H9 (cell line): Measurements from ENCODE around the gene GPR68. TPM values are rescaled to one million over a fixed set of nuclear protein-coding genes. Genes with fewer than 3 reads are reported as not detected.

ENCODE experiments used
- DNase-seq: peaks from one replicate; pipeline ENCODE4 v3.0.0-alpha.2; 2017
- H2AFZ ChIP-seq: one replicate; pipeline ENCODE4 v1.6.1; 2013; ENCODE audit warnings: mild to moderate bottlenecking, low read length, control low read depth, moderate library complexity
- H2AK5ac ChIP-seq: 2 replicates; pipeline ENCODE4 v1.6.1; 2013; ENCODE audit warnings: low read length, control low read depth, mixed read lengths; ENCODE audit not compliant: insufficient read length
- H2BK120ac ChIP-seq: one replicate; pipeline ENCODE4 v1.6.1; 2013; ENCODE audit warnings: low read depth, mild to moderate bottlenecking, low read length, control low read depth, inconsistent platforms; ENCODE audit not compliant: poor library complexity, severe bottlenecking
- H2BK12ac ChIP-seq: 2 replicates; pipeline ENCODE4 v1.6.1; 2013; ENCODE audit warnings: low read length, control low read depth, mixed read lengths, low read depth; ENCODE audit not compliant: insufficient read length
- H2BK15ac ChIP-seq: 2 replicates; pipeline ENCODE4 v1.6.1; 2013; ENCODE audit warnings: low read depth, low read length, control low read depth
- H2BK20ac ChIP-seq: one replicate; pipeline ENCODE4 v1.6.1; 2013; ENCODE audit warnings: low read depth, mild to moderate bottlenecking, low read length, control low read depth, inconsistent platforms; ENCODE audit not compliant: poor library complexity, severe bottlenecking
- H2BK5ac ChIP-seq: 2 replicates; pipeline ENCODE4 v1.6.1; 2013; ENCODE audit warnings: low read length, control low read depth, mixed read lengths; ENCODE audit not compliant: insufficient read length
- H3K14ac ChIP-seq: 2 replicates; pipeline ENCODE4 v1.6.1; 2013; ENCODE audit warnings: low read length, control low read depth; ENCODE audit not compliant: insufficient read depth
- H3K18ac ChIP-seq: 2 replicates; pipeline ENCODE4 v1.6.1; 2013; ENCODE audit warnings: low read depth, mild to moderate bottlenecking, mixed read lengths, low read length, control low read depth; ENCODE audit not compliant: insufficient read length
- H3K23ac ChIP-seq: 2 replicates; pipeline ENCODE4 v1.6.1; 2013; ENCODE audit warnings: low read length, control low read depth, mixed read lengths, low read depth; ENCODE audit not compliant: insufficient read length
- H3K23me2 ChIP-seq: 2 replicates; pipeline ENCODE4 v1.6.1; 2013; ENCODE audit warnings: low read depth, mild to moderate bottlenecking, mixed read lengths, low read length, control low read depth; ENCODE audit not compliant: insufficient read length, poor library complexity, severe bottlenecking
- H3K27ac ChIP-seq: 2 replicates; pipeline ENCODE4 v1.5.1; 2013; ENCODE audit warnings: low read length, control low read depth, mixed read lengths, low read depth; ENCODE audit not compliant: insufficient read length
- H3K27me3 ChIP-seq: 2 replicates; pipeline ENCODE4 v1.6.1; 2013; ENCODE audit warnings: low read length, control low read depth, inconsistent platforms; ENCODE audit not compliant: insufficient read depth
- H3K4ac ChIP-seq: 2 replicates; pipeline ENCODE4 v1.6.1; 2013; ENCODE audit warnings: low read depth, mild to moderate bottlenecking, control low read depth, inconsistent platforms, low read length, moderate library complexity
- H3K4me1 ChIP-seq: 2 replicates; pipeline ENCODE4 v1.6.1; 2013; ENCODE audit warnings: low read length, control low read depth, inconsistent platforms; ENCODE audit not compliant: insufficient read depth
- H3K4me2 ChIP-seq: 2 replicates; pipeline ENCODE4 v1.6.1; 2013; ENCODE audit warnings: low read length, control low read depth, mixed read lengths; ENCODE audit not compliant: insufficient read length, insufficient read depth
- H3K56ac ChIP-seq: 2 replicates; pipeline ENCODE4 v1.6.1; 2013; ENCODE audit warnings: low read depth, mild to moderate bottlenecking, mixed read lengths, low read length, control low read depth; ENCODE audit not compliant: insufficient read length
- H3K79me1 ChIP-seq: 2 replicates; pipeline ENCODE4 v1.6.1; 2013; ENCODE audit warnings: low read depth, mild to moderate bottlenecking, moderate library complexity, low read length, control low read depth, inconsistent platforms; ENCODE audit not compliant: insufficient read depth, poor library complexity, severe bottlenecking
- H3K79me2 ChIP-seq: 2 replicates; pipeline ENCODE4 v1.6.1; 2013; ENCODE audit warnings: low read length, control low read depth, inconsistent platforms; ENCODE audit not compliant: insufficient read depth
- H3K9ac ChIP-seq: 2 replicates; pipeline ENCODE4 v1.6.1; 2013; ENCODE audit warnings: low read length, control low read depth, mixed read lengths; ENCODE audit not compliant: insufficient read length; ENCODE audit errors: extremely low read depth
- H3K9me3 ChIP-seq: one replicate; pipeline ENCODE4 v1.6.1; 2013; ENCODE audit warnings: low read depth, low read length, inconsistent platforms; ENCODE audit not compliant: control insufficient read depth
- H3T11ph ChIP-seq: one replicate; pipeline ENCODE4 v1.6.1; 2013; ENCODE audit warnings: mild to moderate bottlenecking, low read length, control low read depth, inconsistent platforms
- H4K20me1 ChIP-seq: one replicate; pipeline ENCODE4 v1.6.1; 2013; ENCODE audit not compliant: control insufficient read depth, insufficient read length, insufficient read depth
- H4K5ac ChIP-seq: 2 replicates; pipeline ENCODE4 v1.6.1; 2013; ENCODE audit warnings: low read depth, mild to moderate bottlenecking, mixed read lengths, low read length, control low read depth; ENCODE audit not compliant: insufficient read length
- H4K8ac ChIP-seq: replicated peaks from 2 replicates; pipeline ENCODE4 v1.6.1; 2013; ENCODE audit warnings: low read length, control low read depth, mixed read lengths, low read depth; ENCODE audit not compliant: insufficient read length
- H4K91ac ChIP-seq: 2 replicates; pipeline ENCODE4 v1.6.1; 2013; ENCODE audit warnings: low read depth, mild to moderate bottlenecking, moderate library complexity, mixed read lengths, low read length, control low read depth; ENCODE audit not compliant: insufficient read length
- H3K27ac Mint-ChIP-seq, 3 experiments: 2 replicates in 2 of 3; 3 replicates in 1 of 3; pipeline ENCODE4 v1.8.0; 2020 to 2021; ENCODE audit warnings: mixed read lengths in 3 of 3, mild to moderate bottlenecking in 1 of 3, moderate library complexity in 1 of 3
- H3K27me3 Mint-ChIP-seq: 2 replicates; pipeline ENCODE4 v1.8.0; 2021; ENCODE audit warnings: low read depth, mild to moderate bottlenecking, moderate library complexity, mixed read lengths
- H3K36me3 Mint-ChIP-seq, 3 experiments: 2 replicates in 2 of 3; 3 replicates in 1 of 3; pipeline ENCODE4 v1.8.0; 2020 to 2021; ENCODE audit warnings: low read depth in 3 of 3, mixed read lengths in 3 of 3; ENCODE audit not compliant: insufficient read depth in 1 of 3
- H3K4me1 Mint-ChIP-seq, 2 experiments: 2 replicates each; pipeline ENCODE4 v1.8.0; 2020; ENCODE audit warnings: mixed read lengths in 2 of 2
- H3K4me3 Mint-ChIP-seq, 2 experiments: 2 replicates in 1 of 2; 3 replicates in 1 of 2; pipeline ENCODE4 v1.8.0; 2020 to 2021; ENCODE audit warnings: mild to moderate bottlenecking in 2 of 2, mixed read lengths in 2 of 2, moderate library complexity in 1 of 2
- H3K9me3 Mint-ChIP-seq, 2 experiments: 2 replicates in 1 of 2; 3 replicates in 1 of 2; pipeline ENCODE4 v1.8.0; 2020; ENCODE audit warnings: mild to moderate bottlenecking in 2 of 2, mixed read lengths in 2 of 2, moderate library complexity in 1 of 2
- CTCF ChIP-seq: fragments of 200-600 bp; sonication (generic); conservative IDR thresholded peaks from 3 replicates; pipeline ENCODE4 v1.8.0; 2021; ENCODE audit warnings: antibody characterized with exemption, mild to moderate bottlenecking
- WGBS: extraction: QIAGEN DNeasy Blood & Tissue Kit; methylation state at CpG from one replicate; pipeline ENCODE4 v1.1.7; 2013; ENCODE audit warnings: missing lambda C conversion rate, low lambda C conversion rate, mixed read lengths; ENCODE audit not compliant: insufficient read length; ENCODE audit errors: extremely low coverage; 5-methylcytosine and 5-hydroxymethylcytosine counted together
- total RNA-seq: library from RNA; stranded (reverse); gene quantifications from 2 replicates; pipeline ENCODE4 v1.2.1, GENCODE V29; 2021

GPR68 gene
- total RNA-seq, 1 experiment from 2014 or later, result 0.33 TPM

- Histone ChIP-seq H3K14ac (no peak overlapping the region), H4K8ac (no peak overlapping the region), H3K56ac (no peak overlapping the region), H3K79me1 (no peaks in the 10 kb centered on the region), H3K9ac (no peak overlapping the region), H3K4ac (no peak overlapping the region), H2BK20ac (no peak overlapping the region), H3K4me2 (no peak overlapping the region), H3K4me1 (no peaks in the 10 kb centered on the region), H2BK120ac (no peak overlapping the region), H2BK5ac (no peak overlapping the region), H2BK12ac (no peak overlapping the region), H3K23ac (no peak overlapping the region), H3K27me3 (no peaks in the 10 kb centered on the region), H3K23me2 (no peaks in the 10 kb centered on the region), H4K5ac (no peak overlapping the region), H3K9me3 (no peaks in the 10 kb centered on the region), H3K79me2 (no peaks in the 10 kb centered on the region), H4K20me1 (no peaks in the 10 kb centered on the region), H2BK15ac (no peak overlapping the region), H3K27ac (no peak overlapping the region), H3T11ph (no peak overlapping the region), H3K18ac (no peak overlapping the region), H4K91ac (no peak overlapping the region), H2AFZ (no peak overlapping the region), H2AK5ac (no peak overlapping the region)
- no CpG with 5 or more reads among the region's 7 CpGs for WGBS
- no peak for TF ChIP-seq CTCF
- Mint-ChIP-seq H3K9me3 (peaks cover 0 to 3% of the 10 kb centered on the region in 2 experiments; a peak in 2 of 5 replicates), H3K4me3 (no peak overlapping the region), H3K36me3 (no peaks in the 10 kb centered on the region; a peak in 3 of 7 replicates), H3K27ac (no peak overlapping the region), H3K4me1 (peaks cover 2 to 10% of the 10 kb centered on the region in 2 experiments; a peak in 1 of 4 replicates), H3K27me3 (peaks cover 22% of the 10 kb centered on the region)
- no peak for DNase-seq
Observed at GRCh38 chr14:91237219-91237618, 7.3 kb downstream of the GPR68 start.
